Measurements from ENCODE around the gene FAM180A. TPM values are rescaled to one million over a fixed set of nuclear protein-coding genes. Genes with fewer than 3 reads are reported as not detected.
"Not testable (repeated sequence)": the region's sequence is repeated elsewhere in the genome, so short reads cannot be mapped to it uniquely, and the experiment has no call there.

FAM180A gene
- total RNA-seq, 2 experiments from 2014 or later: not detected

DNA sequence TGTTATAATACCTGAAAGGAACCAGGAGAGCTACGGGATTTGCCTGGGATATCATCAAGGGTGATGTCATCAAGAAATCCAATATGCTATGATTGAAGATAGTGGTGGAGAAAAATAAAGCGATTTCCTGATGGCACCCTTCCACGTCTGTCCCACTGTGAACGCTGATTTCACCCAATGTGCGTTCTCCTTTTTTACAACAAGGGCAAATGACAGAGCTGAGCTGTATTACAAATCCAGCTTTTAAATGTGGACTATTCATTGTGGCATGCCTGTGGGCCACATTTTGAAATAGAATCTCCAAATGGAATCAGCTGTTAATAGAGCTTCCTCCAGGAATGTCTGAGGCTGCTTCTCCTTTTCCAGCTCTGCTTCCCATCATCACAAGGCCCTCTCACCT, 43.9 kb downstream of the FAM180A start:
- DNase-seq: no peak
- no peak overlapping the region for H3K27ac Mint-ChIP-seq
- intact Hi-C loops (cut with micrococcal nuclease): no loop called here
- ChIA-PET CTCF (no interaction called here), POLR2A (no interaction called here)
- H3K36me3 Mint-ChIP-seq: no peaks in the 10 kb centered on the region
- no peaks in the 10 kb centered on the region for H3K4me1 Mint-ChIP-seq (ENCODE audit: low read depth)
- no peak overlapping the region for H3K4me3 Mint-ChIP-seq
- no peaks in the 10 kb centered on the region for H3K9me3 Mint-ChIP-seq
- H3K27me3 Mint-ChIP-seq: no peaks in the 10 kb centered on the region

DNA sequence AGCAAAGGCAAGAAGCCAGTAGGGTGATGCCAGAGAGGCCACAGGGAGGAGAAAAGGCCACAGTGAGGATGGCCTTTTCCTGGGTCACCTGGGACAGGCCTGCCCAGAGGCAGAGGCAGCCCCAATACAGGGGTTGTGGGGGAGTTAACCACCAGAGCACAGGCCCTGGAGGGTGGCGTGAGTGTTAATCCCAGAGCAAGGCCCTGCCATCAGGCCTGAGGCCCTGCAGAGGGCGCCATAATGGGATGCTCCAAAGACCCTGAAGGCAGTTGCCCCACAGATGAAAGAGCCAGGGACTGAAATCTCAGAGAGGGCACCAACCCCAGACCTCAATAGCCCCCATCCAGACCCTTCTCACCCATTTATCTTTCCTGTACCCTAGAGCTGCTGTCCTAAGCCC, 44.5 kb downstream of the FAM180A start:
- intact Hi-C loops (cut with micrococcal nuclease): no loop called here
- DNase-seq: no peak
- no peaks in the 10 kb centered on the region for H3K27me3 Mint-ChIP-seq
- no peaks in the 10 kb centered on the region for H3K36me3 Mint-ChIP-seq
- H3K27ac Mint-ChIP-seq: no peak overlapping the region
- H3K9me3 Mint-ChIP-seq: no peaks in the 10 kb centered on the region
- no peaks in the 10 kb centered on the region for H3K4me1 Mint-ChIP-seq (ENCODE audit: low read depth)
- ChIA-PET CTCF (no interaction called here), POLR2A (no interaction called here)
- H3K4me3 Mint-ChIP-seq: no peak overlapping the region

DNA sequence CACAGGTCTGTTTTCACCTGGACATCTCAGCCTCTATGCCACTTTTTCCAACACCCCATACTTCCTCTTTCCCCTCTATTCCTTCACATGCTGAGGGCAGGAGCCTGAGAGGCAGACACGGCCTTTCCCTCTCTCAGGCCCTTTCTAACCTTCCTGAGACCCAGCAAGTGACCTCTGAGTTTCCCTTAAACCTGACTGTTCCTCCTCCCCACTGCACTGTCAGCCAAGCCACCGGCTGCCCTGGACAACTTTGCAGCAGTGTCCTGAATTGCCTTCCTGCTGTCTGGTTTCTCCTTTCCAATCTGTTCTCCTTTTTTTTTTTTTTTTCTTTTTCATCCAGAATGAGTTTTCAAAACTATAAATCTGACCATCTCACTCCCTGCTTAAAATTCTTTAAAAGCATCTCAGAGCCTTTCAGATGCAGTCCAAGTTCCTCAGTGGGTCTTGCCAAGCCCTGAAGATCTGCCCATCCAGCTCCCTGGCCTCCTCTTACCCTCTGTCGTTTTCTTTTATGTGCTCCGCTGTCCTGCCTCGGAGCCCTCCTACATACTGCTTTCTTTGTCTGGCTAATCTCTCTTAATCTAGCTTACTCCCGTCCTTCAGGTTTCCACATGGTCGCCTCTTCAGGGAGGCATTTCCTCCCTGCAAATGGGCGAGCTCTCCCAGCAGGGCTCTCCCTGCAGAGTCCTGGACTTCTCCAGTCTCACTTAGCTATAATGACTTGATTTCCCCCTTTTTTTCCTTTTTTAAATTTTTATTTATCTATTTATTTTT, 51.1 kb downstream of the FAM180A start:
- no peak overlapping the region for H3K27ac Mint-ChIP-seq
- H3K27me3 Mint-ChIP-seq: no peaks in the 10 kb centered on the region
- POLR2A ChIA-PET: no interaction called here
- no peaks in the 10 kb centered on the region for H3K36me3 Mint-ChIP-seq
- no peaks in the 10 kb centered on the region for H3K4me1 Mint-ChIP-seq (ENCODE audit: low read depth)
- intact Hi-C loops (cut with micrococcal nuclease): no loop called here
- no peak overlapping the region for H3K4me3 Mint-ChIP-seq
- DNase-seq: no peak
- CTCF ChIA-PET: interaction anchor here (1.1 to 1.7 kb wide), 2 partner anchors 22 to 24 kb away, joined by 3 to 7 read pairs; no protein-coding TSS in a partner anchor
- no peaks in the 10 kb centered on the region for H3K9me3 Mint-ChIP-seq

DNA sequence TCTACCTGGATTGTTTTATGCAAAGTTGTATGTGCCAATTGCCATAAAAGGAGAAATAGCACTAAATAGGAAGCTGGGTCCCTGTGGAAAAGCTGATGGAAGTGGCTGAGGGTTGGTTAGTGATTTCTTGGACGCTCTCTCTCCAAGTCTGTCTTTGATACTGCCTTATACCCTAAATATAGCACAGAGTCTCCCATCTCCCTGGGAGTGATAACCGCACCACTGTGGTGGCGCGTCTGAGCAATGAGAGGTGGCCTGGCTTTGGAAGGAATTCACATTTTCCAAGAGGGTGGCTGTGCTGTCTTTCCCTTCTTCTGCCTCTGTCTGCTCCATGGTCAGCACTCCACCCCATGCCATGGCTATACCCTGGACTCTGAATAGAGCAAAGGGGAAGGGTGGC, 55.1 kb downstream of the FAM180A start:
- Mint-ChIP-seq H3K9me3 (no peaks in the 10 kb centered on the region), H3K36me3 (no peaks in the 10 kb centered on the region), H3K4me3 (no peak overlapping the region), H3K27ac (no peak overlapping the region), H3K4me1 (ENCODE audit: low read depth) (no peaks in the 10 kb centered on the region), H3K27me3 (no peaks in the 10 kb centered on the region)
- ChIA-PET CTCF (no interaction called here), POLR2A (no interaction called here)
- intact Hi-C loops (cut with micrococcal nuclease): no loop called here
- no peak for DNase-seq

DNA sequence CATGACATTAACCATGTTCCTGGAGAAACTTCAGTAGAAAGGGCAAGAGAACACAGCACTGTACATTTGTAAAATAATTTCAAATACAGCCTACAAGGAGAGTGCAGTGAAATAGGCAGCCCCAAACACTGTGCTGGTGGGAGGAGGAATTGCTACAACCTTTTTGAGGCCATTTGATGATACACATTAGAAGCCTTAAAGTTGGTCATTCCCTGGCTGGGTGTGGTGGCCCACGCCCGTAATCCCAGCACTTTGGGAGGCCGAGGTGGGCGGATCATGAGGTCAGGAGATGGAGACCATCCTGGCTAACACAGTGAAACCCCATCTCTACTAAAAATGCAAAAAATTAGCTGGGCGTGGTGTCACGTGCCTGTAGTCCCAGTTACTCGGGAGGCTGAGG, 56.0 kb downstream of the FAM180A start:
- H3K36me3 Mint-ChIP-seq; H3K4me1 Mint-ChIP-seq (ENCODE audit: low read depth); H3K27me3 Mint-ChIP-seq; H3K27ac Mint-ChIP-seq; DNase-seq; H3K4me3 Mint-ChIP-seq; POLR2A ChIA-PET; intact Hi-C loops (cut with micrococcal nuclease); H3K9me3 Mint-ChIP-seq; CTCF ChIA-PET: not testable (repeated sequence)

DNA sequence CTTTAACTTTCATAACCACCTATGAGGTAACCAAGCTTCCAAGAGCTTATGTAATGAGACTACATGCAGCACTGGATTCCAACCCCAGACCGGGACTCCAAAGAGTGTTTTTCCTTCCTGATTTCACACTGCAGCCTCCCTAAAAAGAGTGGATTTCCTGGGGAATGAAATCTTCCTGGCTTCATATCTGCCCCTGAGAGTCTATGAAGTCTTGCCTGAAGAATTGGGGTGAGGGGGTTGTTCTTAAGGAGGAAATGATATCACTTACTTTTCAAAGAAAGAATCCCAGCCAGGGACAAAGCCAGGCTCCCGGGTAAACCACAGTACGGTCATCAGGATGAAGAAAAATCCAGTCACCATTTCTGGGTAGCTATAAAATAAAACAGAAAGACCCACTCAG, 56.6 kb downstream of the FAM180A start:
- Mint-ChIP-seq H3K27me3 (no peaks in the 10 kb centered on the region), H3K4me1 (ENCODE audit: low read depth) (no peaks in the 10 kb centered on the region), H3K27ac (no peak overlapping the region), H3K9me3 (no peaks in the 10 kb centered on the region), H3K36me3 (peaks cover 4% of the 10 kb centered on the region), H3K4me3 (no peak overlapping the region)
- intact Hi-C loops (cut with micrococcal nuclease): no loop called here
- ChIA-PET POLR2A (no interaction called here), CTCF (no interaction called here)
- no peak for DNase-seq

DNA sequence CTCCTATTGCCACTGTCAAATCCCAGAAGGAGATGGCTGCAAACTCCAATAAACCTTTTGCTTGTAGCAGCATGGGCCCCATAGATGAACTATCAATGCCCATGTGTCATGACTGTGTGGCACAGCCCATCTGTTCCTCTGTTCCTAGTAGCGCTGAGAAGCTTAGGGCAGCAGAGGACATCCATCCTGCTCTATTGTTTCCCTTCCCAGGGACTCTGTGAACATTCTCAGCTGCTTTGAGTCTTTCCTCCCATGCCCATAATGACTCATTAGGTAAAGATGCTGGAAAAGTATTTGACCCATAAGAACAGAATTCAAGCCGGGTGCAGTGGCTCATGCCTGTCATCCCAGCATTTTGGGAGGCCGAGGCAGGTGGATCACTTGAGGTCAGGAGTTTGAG, 58.0 kb downstream of the FAM180A start:
- POLR2A ChIA-PET: no interaction called here

DNA sequence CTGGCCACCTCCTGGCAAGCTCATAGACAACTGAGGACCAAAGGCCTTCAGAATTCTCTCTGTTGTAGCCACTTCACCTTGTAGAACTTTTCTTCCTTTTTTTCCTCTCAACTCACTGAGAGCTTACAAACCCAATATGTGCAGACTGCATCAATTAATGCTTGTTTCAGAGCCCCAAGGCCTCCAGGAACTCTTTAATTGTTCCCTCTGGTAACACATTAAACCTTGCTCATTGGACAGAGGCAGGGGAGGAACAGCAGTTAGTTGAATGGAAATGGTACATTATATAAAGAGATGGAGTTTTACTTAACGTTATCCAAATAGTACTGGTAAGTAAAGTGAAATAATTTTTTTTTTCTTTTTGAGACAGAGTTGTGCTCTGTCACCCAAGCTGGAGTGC, 61.1 kb downstream of the FAM180A start:
- POLR2A ChIA-PET: no interaction called here
- H3K36me3 Mint-ChIP-seq: peaks cover 6% of the 10 kb centered on the region
- H3K9me3 Mint-ChIP-seq: no peaks in the 10 kb centered on the region
- no peak overlapping the region for H3K4me3 Mint-ChIP-seq
- no peak for DNase-seq
- intact Hi-C loops (cut with micrococcal nuclease): no loop called here
- H3K4me1 Mint-ChIP-seq (ENCODE audit: low read depth): no peaks in the 10 kb centered on the region
- no peak overlapping the region for H3K27ac Mint-ChIP-seq
- H3K27me3 Mint-ChIP-seq: no peaks in the 10 kb centered on the region
- CTCF ChIA-PET: interaction anchor here (1.6 kb wide), 1 partner anchor 15 kb away, joined by 3 read pairs; no protein-coding TSS in a partner anchor

More for the DNA sequence above, 58.0 kb downstream of the FAM180A start:
- Mint-ChIP-seq H3K27ac (no peak overlapping the region), H3K9me3 (no peaks in the 10 kb centered on the region), H3K4me3 (no peak overlapping the region), H3K4me1 (ENCODE audit: low read depth) (no peaks in the 10 kb centered on the region), H3K36me3 (peaks cover 4% of the 10 kb centered on the region), H3K27me3 (no peaks in the 10 kb centered on the region)
- intact Hi-C loops (cut with micrococcal nuclease): no loop called here
- CTCF ChIA-PET: no interaction called here
- DNase-seq: no peak

DNA sequence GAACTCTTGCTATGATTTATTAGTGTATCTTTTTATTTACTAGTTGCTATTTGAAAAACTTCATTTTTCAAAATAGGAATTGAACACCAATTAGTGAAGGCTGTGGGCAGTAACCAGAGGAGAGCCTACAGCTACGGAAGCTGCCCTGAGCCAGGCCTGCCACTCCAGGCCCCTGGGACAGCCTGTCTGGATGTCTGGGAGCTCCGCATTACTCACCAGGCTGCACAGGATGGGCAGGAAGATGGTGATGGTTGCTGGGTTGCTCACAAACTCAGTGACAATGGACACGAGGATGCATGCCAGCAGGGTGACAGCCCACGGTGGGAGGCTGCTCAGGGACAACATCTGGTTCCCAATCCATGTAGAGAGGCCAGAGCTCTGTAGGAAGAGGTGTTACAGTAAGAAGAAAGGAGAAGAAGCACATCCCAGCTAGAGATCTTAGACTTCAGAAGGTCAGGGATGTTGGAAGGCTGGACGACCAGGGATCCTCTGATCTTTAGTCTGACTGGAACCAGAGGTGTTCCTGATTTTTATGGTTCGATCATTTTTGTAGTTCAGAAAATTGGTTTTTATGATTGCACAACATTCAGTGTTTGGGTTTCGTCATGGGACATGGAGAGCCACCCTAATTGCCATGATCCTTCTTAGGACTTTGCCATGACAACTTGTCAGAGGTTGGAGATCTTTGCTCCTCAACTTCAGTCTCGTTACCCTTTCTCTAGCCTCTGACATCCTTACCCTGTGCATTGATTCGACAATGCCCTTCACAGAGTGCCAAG, 63.1 kb downstream of the FAM180A start:
- no peak overlapping the region for H3K4me3 Mint-ChIP-seq
- ChIA-PET POLR2A (no interaction called here), CTCF (no interaction called here)
- H3K27ac Mint-ChIP-seq: no peak overlapping the region
- no peaks in the 10 kb centered on the region for H3K9me3 Mint-ChIP-seq
- peaks cover 6% of the 10 kb centered on the region for H3K36me3 Mint-ChIP-seq
- H3K4me1 Mint-ChIP-seq (ENCODE audit: low read depth): peaks cover 5% of the 10 kb centered on the region
- intact Hi-C loops (cut with micrococcal nuclease): no loop called here
- no peaks in the 10 kb centered on the region for H3K27me3 Mint-ChIP-seq
- DNase-seq: no peak

DNA sequence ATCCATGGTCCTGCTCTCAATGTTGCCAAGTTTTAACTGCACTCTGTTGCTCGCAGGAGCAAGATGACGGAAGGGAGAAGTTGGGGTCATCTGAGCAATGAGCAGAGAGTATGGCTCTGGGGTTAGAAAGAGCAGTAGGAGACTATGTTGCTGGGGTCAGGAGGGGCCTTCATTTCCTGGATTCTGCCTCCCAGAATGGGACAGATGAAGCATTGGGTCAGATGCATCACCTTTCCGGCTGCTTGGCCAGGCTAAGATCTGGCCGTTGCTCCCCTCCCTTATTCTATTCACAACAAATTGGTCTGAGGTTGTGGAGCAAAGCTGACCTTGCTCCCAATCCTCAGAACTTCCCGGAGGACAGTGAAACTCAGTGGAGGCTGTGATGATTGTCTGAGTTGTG, 63.9 kb downstream of the FAM180A start:
- ChIA-PET CTCF (interaction anchor here (0.6 to 1.5 kb wide), 2 partner anchors 12 to 545 kb away, joined by 4 read pairs; no protein-coding TSS in a partner anchor), POLR2A (no interaction called here)
- Mint-ChIP-seq H3K36me3 (peaks cover 6% of the 10 kb centered on the region), H3K27me3 (no peaks in the 10 kb centered on the region), H3K4me1 (ENCODE audit: low read depth) (peaks cover 8% of the 10 kb centered on the region), H3K27ac (no peak overlapping the region), H3K4me3 (no peak overlapping the region), H3K9me3 (no peaks in the 10 kb centered on the region)
- intact Hi-C loops (cut with micrococcal nuclease): no loop called here
- DNase-seq: no peak

DNA sequence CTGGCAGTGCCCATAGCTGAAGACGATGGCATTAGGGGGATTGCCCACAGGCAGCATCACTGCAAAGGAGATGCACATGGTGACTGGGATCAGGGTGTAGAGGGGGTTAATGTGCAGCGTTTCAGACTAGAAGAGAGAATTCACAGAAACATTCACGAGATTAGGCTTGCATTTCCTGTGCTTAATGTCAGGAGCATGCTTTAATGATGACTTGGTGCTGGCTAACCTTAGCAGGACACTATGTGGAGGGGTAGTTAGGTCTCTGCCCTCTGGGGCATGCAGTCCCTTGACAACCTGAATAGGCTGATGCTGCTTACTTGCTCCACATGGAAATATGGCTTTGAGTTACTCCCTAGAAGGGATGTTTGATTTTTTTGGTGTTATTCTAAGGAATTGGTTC, 64.5 kb downstream of the FAM180A start:
- Mint-ChIP-seq H3K4me3 (no peak overlapping the region), H3K4me1 (ENCODE audit: low read depth) (peaks cover 8% of the 10 kb centered on the region), H3K9me3 (no peaks in the 10 kb centered on the region), H3K27me3 (no peaks in the 10 kb centered on the region), H3K27ac (no peak overlapping the region), H3K36me3 (peaks cover 7% of the 10 kb centered on the region)
- intact Hi-C loops (cut with micrococcal nuclease): no loop called here
- DNase-seq: no peak
- ChIA-PET POLR2A (no interaction called here), CTCF (interaction anchor here (0.6 to 1.5 kb wide), 2 partner anchors 11 to 545 kb away, joined by 4 read pairs; no protein-coding TSS in a partner anchor)

DNA sequence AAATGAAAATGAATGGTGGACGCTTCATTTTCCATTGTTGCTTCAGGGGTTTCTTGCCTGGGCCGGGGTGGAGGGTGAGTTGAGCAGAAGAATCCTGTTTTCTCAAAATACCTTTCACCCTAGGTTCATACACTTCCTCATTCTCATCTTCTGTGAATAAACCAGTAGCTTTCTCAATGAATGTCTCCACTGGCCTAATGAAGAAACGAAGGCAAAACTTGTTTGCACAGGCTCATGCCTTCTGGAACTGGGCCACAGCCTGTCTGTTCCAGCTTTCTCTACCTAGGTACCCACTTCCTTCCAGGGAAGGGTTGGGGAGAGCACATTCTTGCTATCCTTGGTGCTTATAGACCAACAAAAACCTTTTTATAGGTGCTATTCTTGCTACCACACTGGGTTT, 65.0 kb downstream of the FAM180A start:
- intact Hi-C loops (cut with micrococcal nuclease): no loop called here

More for the DNA sequence above, 65.0 kb downstream of the FAM180A start:
- H3K36me3 Mint-ChIP-seq: peaks cover 10% of the 10 kb centered on the region
- CTCF ChIA-PET: interaction anchor here (1.5 kb wide), 1 partner anchor 11 kb away, joined by 4 read pairs; no protein-coding TSS in a partner anchor
- H3K27me3 Mint-ChIP-seq: no peaks in the 10 kb centered on the region
- H3K9me3 Mint-ChIP-seq: no peaks in the 10 kb centered on the region
- POLR2A ChIA-PET: no interaction called here
- no peak for DNase-seq
- H3K4me3 Mint-ChIP-seq: no peak overlapping the region
- peaks cover 8% of the 10 kb centered on the region for H3K4me1 Mint-ChIP-seq (ENCODE audit: low read depth)
- H3K27ac Mint-ChIP-seq: no peak overlapping the region
